Measurements from ENCODE around the gene FAM204A.

The FAM204A gene

GRCh38 chr10:118341791-118342637 is at the start of gene FAM204A:
Gene FAM204A (minus strand): TSS chr10:118342324. CDS start chr10:118336415, 5,909 bp downstream.
- DNase-seq: peak; percentile 98

- no peak for DNase-seq
Observed at GRCh38 chr10:118383699-118384098, 41.6 kb upstream of the FAM204A start.

GRCh38 chr10:118383063-118383689 is 41.1 kb upstream of the FAM204A start:
- DNase-seq: no peak

GRCh38 chr10:118374404-118374803 is 32.3 kb upstream of the FAM204A start:
- DNase-seq: no peak

GRCh38 chr10:118373786-118374185 is 31.7 kb upstream of the FAM204A start:
- DNase-seq: no peak

GRCh38 chr10:118370499-118370898 is 28.4 kb upstream of the FAM204A start:
- no peak for DNase-seq

GRCh38 chr10:118369641-118370205 is 27.6 kb upstream of the FAM204A start:
- DNase-seq: no peak

- no peak for DNase-seq
Observed at GRCh38 chr10:118365702-118366101, 23.6 kb upstream of the FAM204A start.

GRCh38 chr10:118362103-118362502 is 20.0 kb upstream of the FAM204A start:
- no peak for DNase-seq

- no peak for DNase-seq
Observed at GRCh38 chr10:118358327-118358726, 16.2 kb upstream of the FAM204A start.

- DNase-seq: no peak
Observed at GRCh38 chr10:118357841-118358240, 15.7 kb upstream of the FAM204A start.

GRCh38 chr10:118356628-118357027 is 14.5 kb upstream of the FAM204A start:
- no peak for DNase-seq

- no peak for DNase-seq
Observed at GRCh38 chr10:118355234-118355633, 13.1 kb upstream of the FAM204A start.

- DNase-seq: peak; percentile 11
Observed at GRCh38 chr10:118349235-118349634, 7.1 kb upstream of the FAM204A start.

GRCh38 chr10:118343549-118343948 is 1.4 kb upstream of the FAM204A start:
- no peak for DNase-seq

- no peak for DNase-seq
Observed at GRCh38 chr10:118343115-118343514, 991 bp upstream of the FAM204A start.

GRCh38 chr10:118342638-118343020 is 505 bp upstream of the FAM204A start:
- peak; percentile 53 for DNase-seq

- DNase-seq: peak; percentile 50
Observed at GRCh38 chr10:118340486-118340885, 1.6 kb downstream of the FAM204A start.

GRCh38 chr10:118339111-118339510 is 3.0 kb downstream of the FAM204A start:
- no peak for DNase-seq

GRCh38 chr10:118337356-118337755 is 4.8 kb downstream of the FAM204A start:
- no peak for DNase-seq

- DNase-seq: no peak
Observed at GRCh38 chr10:118333871-118334270, 8.3 kb downstream of the FAM204A start.

GRCh38 chr10:118332948-118333710 is 9.0 kb downstream of the FAM204A start:
- peak; percentile 49 for DNase-seq

GRCh38 chr10:118332236-118332635 is 9.9 kb downstream of the FAM204A start:
- DNase-seq: peak; percentile 10
